Endodermal cell (in vitro differentiated cells): ENCODE results near the gene TTN. TPM values are rescaled to one million over a fixed set of nuclear protein-coding genes. Genes with fewer than 3 reads are reported as not detected.
A peak's percentile ranks its signal among the peaks of the same experiment; 100 is the strongest.

Experiments used
- DNase-seq: peaks from one replicate; pipeline ENCODE4 v3.0.0-alpha.2; 2017
- H3K27ac ChIP-seq: 2 replicates; pipeline ENCODE4 v1.5.1; 2013; ENCODE audit warnings: mild to moderate bottlenecking, low read depth, low read length, moderate library complexity
- H3K27me3 ChIP-seq: 2 replicates; pipeline ENCODE4 v1.6.1; 2013; ENCODE audit warnings: mild to moderate bottlenecking, low read length, moderate library complexity; ENCODE audit not compliant: insufficient read depth, control insufficient read depth, poor library complexity, severe bottlenecking
- H3K36me3 ChIP-seq: 2 replicates; pipeline ENCODE4 v1.7.0; 2013; ENCODE audit warnings: mild to moderate bottlenecking, low read length, moderate library complexity; ENCODE audit not compliant: control insufficient read depth, insufficient read depth
- H3K4me1 ChIP-seq: one replicate; pipeline ENCODE4 v1.7.0; 2013; ENCODE audit warnings: low read length; ENCODE audit not compliant: control insufficient read depth, insufficient read depth
- H3K4me3 ChIP-seq: 2 replicates; pipeline ENCODE4 v1.5.1; 2013; ENCODE audit warnings: mild to moderate bottlenecking, low read length, moderate library complexity
- H3K9ac ChIP-seq: 2 replicates; pipeline ENCODE4 v1.6.1; 2013; ENCODE audit warnings: mild to moderate bottlenecking, low read length, moderate library complexity; ENCODE audit not compliant: poor library complexity, severe bottlenecking; ENCODE audit errors: extremely low read depth
- H3K9me3 ChIP-seq: 2 replicates; pipeline ENCODE4 v1.6.1; 2013; ENCODE audit warnings: mild to moderate bottlenecking, low read length, moderate library complexity; ENCODE audit not compliant: control insufficient read depth
- H3K27ac Mint-ChIP-seq: 2 replicates; pipeline ENCODE4 v1.8.0; 2020; ENCODE audit warnings: mixed read lengths
- H3K27me3 Mint-ChIP-seq: 2 replicates; pipeline ENCODE4 v1.8.0; 2021; ENCODE audit warnings: mild to moderate bottlenecking, mixed read lengths; ENCODE audit not compliant: insufficient read depth
- H3K36me3 Mint-ChIP-seq: 2 replicates; pipeline ENCODE4 v1.8.0; 2020; ENCODE audit warnings: low read depth, mixed read lengths
- H3K4me1 Mint-ChIP-seq: 2 replicates; pipeline ENCODE4 v1.8.0; 2020; ENCODE audit warnings: mixed read lengths
- H3K4me3 Mint-ChIP-seq: 2 replicates; pipeline ENCODE4 v1.8.0; 2020; ENCODE audit warnings: mild to moderate bottlenecking, moderate library complexity, mixed read lengths
- H3K9me3 Mint-ChIP-seq: 2 replicates; pipeline ENCODE4 v1.8.0; 2020; ENCODE audit warnings: mild to moderate bottlenecking, mixed read lengths
- WGBS, 2 experiments: methylation state at CpG; one replicate each; pipeline versions ENCODE4 v1.1.5 to v1.1.7; 2013; ENCODE audit warnings: missing lambda C conversion rate in 2 of 2, mixed read lengths in 1 of 2; ENCODE audit not compliant: insufficient coverage in 1 of 2, insufficient read length in 1 of 2; 5-methylcytosine and 5-hydroxymethylcytosine counted together
- total RNA-seq, 2 donors: library from RNA; stranded (reverse); fragmentation: NEBNext Ultra II Directional in 1 of 2; extraction: Animal tissue kit (Norgen Biotek cat#: 25700) in 1 of 2; gene quantifications; 2 replicates in 1 of 2; 3 replicates in 1 of 2; pipeline ENCODE4 v1.2.1, GENCODE V29; 2021
- TF ChIP-seq, protein P1 (sequence below): fragments of 200-600 bp; sonication (generic); conservative IDR thresholded peaks from 2 replicates; pipeline ENCODE4 v1.5.0; 2021; ENCODE audit warnings: antibody characterized with exemption, mild to moderate bottlenecking

Gene TTN
- total RNA-seq, 2 donors from 2014 or later = 101 to 118 TPM

DNA sequence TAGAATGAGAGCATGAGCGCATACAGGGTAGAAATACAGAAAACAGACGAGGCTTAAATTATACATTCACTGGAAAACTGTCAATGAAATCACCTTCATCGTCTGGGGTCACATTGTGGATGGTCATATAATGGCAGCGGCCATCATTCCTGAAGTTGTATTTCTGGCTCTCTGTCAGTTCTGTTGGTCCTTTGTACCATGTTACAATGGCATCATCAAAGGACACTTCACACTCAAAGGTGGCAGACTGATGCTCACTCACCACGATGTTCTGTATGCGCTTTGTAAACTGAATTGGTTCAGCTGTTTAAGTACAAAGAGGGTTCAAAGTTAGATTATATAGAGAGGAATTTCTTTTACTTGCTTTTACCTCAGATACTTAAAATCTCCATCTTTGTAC lies 104.9 kb downstream of the TTN start:
- H3K27me3 ChIP-seq = no peaks in the 10 kb centered on the region
- H3K4me3 ChIP-seq = no peak overlapping the region
- Mint-ChIP-seq H3K9me3 (peaks cover 2% of the 10 kb centered on the region), H3K4me3 (no peak overlapping the region), H3K27ac (no peak overlapping the region), H3K27me3 (no peaks in the 10 kb centered on the region), H3K4me1 (no peaks in the 10 kb centered on the region), H3K36me3 (peaks cover 61% of the 10 kb centered on the region)
- H3K9me3 ChIP-seq = no peaks in the 10 kb centered on the region
- H3K27ac ChIP-seq = no peak overlapping the region
- H3K9ac ChIP-seq = no peak overlapping the region
- H3K4me1 ChIP-seq = no peaks in the 10 kb centered on the region
- DNase-seq = no peak
- peaks cover 93% of the 10 kb centered on the region for H3K36me3 ChIP-seq
- whole genome bisulfite sequencing, 2 experiments = 93 to 95% methylated on average over 4 to 6 of the region's 6 CpGs
- TF ChIP-seq, protein P1, sequence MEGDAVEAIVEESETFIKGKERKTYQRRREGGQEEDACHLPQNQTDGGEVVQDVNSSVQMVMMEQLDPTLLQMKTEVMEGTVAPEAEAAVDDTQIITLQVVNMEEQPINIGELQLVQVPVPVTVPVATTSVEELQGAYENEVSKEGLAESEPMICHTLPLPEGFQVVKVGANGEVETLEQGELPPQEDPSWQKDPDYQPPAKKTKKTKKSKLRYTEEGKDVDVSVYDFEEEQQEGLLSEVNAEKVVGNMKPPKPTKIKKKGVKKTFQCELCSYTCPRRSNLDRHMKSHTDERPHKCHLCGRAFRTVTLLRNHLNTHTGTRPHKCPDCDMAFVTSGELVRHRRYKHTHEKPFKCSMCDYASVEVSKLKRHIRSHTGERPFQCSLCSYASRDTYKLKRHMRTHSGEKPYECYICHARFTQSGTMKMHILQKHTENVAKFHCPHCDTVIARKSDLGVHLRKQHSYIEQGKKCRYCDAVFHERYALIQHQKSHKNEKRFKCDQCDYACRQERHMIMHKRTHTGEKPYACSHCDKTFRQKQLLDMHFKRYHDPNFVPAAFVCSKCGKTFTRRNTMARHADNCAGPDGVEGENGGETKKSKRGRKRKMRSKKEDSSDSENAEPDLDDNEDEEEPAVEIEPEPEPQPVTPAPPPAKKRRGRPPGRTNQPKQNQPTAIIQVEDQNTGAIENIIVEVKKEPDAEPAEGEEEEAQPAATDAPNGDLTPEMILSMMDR = no peak

DNA sequence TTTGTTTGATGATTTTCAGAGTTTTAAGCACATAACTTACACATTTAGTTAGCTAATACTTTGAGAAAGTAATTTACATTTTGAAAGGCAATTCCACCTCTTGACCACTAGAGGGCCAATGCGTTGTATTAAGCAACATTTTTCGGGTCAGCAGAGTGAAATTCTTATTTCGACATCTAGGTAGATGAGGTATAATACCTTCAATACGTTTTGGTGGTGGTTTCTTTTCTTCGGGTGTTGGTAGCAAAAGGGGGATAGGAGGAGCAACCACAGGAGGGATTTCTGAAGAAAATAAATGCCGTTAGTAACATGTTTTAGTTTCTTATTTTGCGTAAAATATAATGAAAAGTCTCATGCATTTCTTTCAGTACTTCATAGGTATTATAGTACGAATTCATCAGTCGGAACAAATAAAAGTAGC lies 106.3 kb downstream of the TTN start:
- Mint-ChIP-seq H3K27me3 (no peaks in the 10 kb centered on the region), H3K9me3 (peaks cover 2% of the 10 kb centered on the region), H3K36me3 (peaks cover 59% of the 10 kb centered on the region), H3K27ac (no peak overlapping the region), H3K4me1 (no peaks in the 10 kb centered on the region), H3K4me3 (no peak overlapping the region)
- Histone ChIP-seq H3K4me3 (no peak overlapping the region), H3K36me3 (peaks cover 93% of the 10 kb centered on the region), H3K9ac (no peak overlapping the region), H3K4me1 (no peaks in the 10 kb centered on the region), H3K27me3 (no peaks in the 10 kb centered on the region), H3K27ac (no peak overlapping the region), H3K9me3 (no peaks in the 10 kb centered on the region)
- 53 to 89% methylated on average over 4 to 9 of the region's 9 CpGs for WGBS, 2 experiments
- TF ChIP-seq, protein P1 = peak; percentile 94
- no peak for DNase-seq

DNA sequence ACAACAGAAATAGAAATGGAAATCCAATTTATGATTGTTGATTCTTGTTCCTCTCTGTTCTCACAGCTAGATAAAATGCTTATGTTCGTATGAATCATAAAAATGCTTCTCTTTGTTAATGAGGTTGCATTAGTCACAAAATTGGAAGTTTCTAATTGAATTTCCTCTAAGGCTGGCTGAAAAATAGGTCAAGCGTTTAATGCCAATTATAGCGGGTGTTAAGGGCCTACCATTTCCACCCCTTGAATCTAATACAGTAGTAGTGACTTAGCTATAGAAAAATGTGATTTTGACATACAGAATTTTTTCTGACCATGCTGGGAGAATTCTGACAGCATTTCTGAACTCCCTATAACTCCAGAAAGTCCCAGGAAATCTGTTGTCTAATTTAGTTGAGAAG lies 107.1 kb downstream of the TTN start:
- no peak for DNase-seq
- Mint-ChIP-seq H3K36me3 (peaks cover 61% of the 10 kb centered on the region), H3K27me3 (no peaks in the 10 kb centered on the region), H3K27ac (no peak overlapping the region), H3K4me1 (no peaks in the 10 kb centered on the region), H3K4me3 (no peak overlapping the region), H3K9me3 (peaks cover 2% of the 10 kb centered on the region)
- no peaks in the 10 kb centered on the region for H3K9me3 ChIP-seq
- no peaks in the 10 kb centered on the region for H3K27me3 ChIP-seq
- H3K4me1 ChIP-seq = no peaks in the 10 kb centered on the region
- H3K4me3 ChIP-seq = no peak overlapping the region
- H3K36me3 ChIP-seq = peaks cover 93% of the 10 kb centered on the region
- no peak overlapping the region for H3K9ac ChIP-seq
- WGBS, 2 experiments = 90 to 100% methylated on average over 1 to 3 of the region's 3 CpGs
- TF ChIP-seq, protein P1 = no peak
- no peak overlapping the region for H3K27ac ChIP-seq
